WTC11 (cell line): ENCODE measurements around the gene MAP1B. TPM values are rescaled to one million over a fixed set of nuclear protein-coding genes. Genes with fewer than 3 reads are reported as not detected.

Source experiments
- ATAC-seq: fragments of 200-7000 bp; cut with Tn5 transposase; 2 replicates; pipeline ENCODE4 v1.10.0; 2021; ENCODE audit warnings: mild to moderate bottlenecking, moderate library complexity
- CTCF ChIA-PET: fragments of 300-600 bp; sonication (Branson Sonifier 250); formaldehyde crosslinking; loops from one replicate; lab custom pipeline; 2021; ENCODE audit warnings: antibody characterized with exemption; lab: Charles Lee
- POLR2A ChIA-PET: fragments of 350-600 bp; sonication (Branson Sonifier 250); formaldehyde crosslinking; loops from one replicate; lab custom pipeline; 2021; ENCODE audit warnings: antibody characterized with exemption; lab: Charles Lee
- DNase-seq: peaks from one replicate; pipeline ENCODE4 v3.0.0; 2021; ENCODE audit warnings: low spot score
- H3K27ac Mint-ChIP-seq: 2 replicates; pipeline ENCODE4 v1.8.0; 2021; ENCODE audit warnings: mixed read lengths
- H3K27me3 Mint-ChIP-seq: 2 replicates; pipeline ENCODE4 v1.8.0; 2021; ENCODE audit warnings: low read depth, mild to moderate bottlenecking, moderate library complexity, mixed read lengths
- H3K36me3 Mint-ChIP-seq: 2 replicates; pipeline ENCODE4 v1.8.0; 2021; ENCODE audit warnings: mixed read lengths
- H3K4me1 Mint-ChIP-seq: 2 replicates; pipeline ENCODE4 v1.8.0; 2022; ENCODE audit warnings: mixed read lengths
- H3K4me3 Mint-ChIP-seq: 2 replicates; pipeline ENCODE4 v1.8.0; 2021; ENCODE audit warnings: mild to moderate bottlenecking, moderate library complexity, mixed read lengths
- H3K9me3 Mint-ChIP-seq: 2 replicates; pipeline ENCODE4 v1.8.0; 2021; ENCODE audit warnings: mixed read lengths
- AFF4 ChIP-seq: sonication (generic); formaldehyde crosslinking; IDR thresholded peaks from 2 replicates; pipeline ENCODE4 v1.8.1; 2023; ENCODE audit warnings: mild to moderate bottlenecking, missing genetic modification reagents, borderline replicate concordance
- ATF2 ChIP-seq: sonication (generic); formaldehyde crosslinking; IDR thresholded peaks from 2 replicates; pipeline ENCODE4 v1.8.1; 2022; ENCODE audit warnings: low read depth, missing genetic modification reagents, borderline replicate concordance
- ATF3 ChIP-seq: sonication (generic); formaldehyde crosslinking; conservative IDR thresholded peaks from 2 replicates; pipeline ENCODE4 v1.8.1; 2022; ENCODE audit warnings: mild to moderate bottlenecking, missing genetic modification reagents
- CDX4 ChIP-seq: fragments of 250-450 bp; sonication (Bioruptor Pico); IDR thresholded peaks from 2 replicates; pipeline ENCODE4 v1.9.0; 2021; ENCODE audit warnings: moderate library complexity, mild to moderate bottlenecking, inconsistent platforms, borderline replicate concordance
- E2F1 ChIP-seq: sonication (generic); formaldehyde crosslinking; IDR thresholded peaks from 2 replicates; pipeline ENCODE4 v1.8.0; 2022; ENCODE audit warnings: mild to moderate bottlenecking, missing genetic modification reagents
- EMX1 ChIP-seq: fragments of 250-450 bp; sonication (Bioruptor Pico); IDR thresholded peaks from 2 replicates; pipeline ENCODE4 v1.8.0; 2021; ENCODE audit warnings: mild to moderate bottlenecking
- FOXP1 ChIP-seq: sonication (generic); formaldehyde crosslinking; IDR thresholded peaks from 2 replicates; pipeline ENCODE4 v1.8.0; 2022; ENCODE audit warnings: missing genetic modification reagents, mild to moderate bottlenecking, moderate library complexity, borderline replicate concordance
- IRF1 ChIP-seq: sonication (generic); formaldehyde crosslinking; IDR thresholded peaks from 2 replicates; pipeline ENCODE4 v1.8.0; 2023; ENCODE audit warnings: missing genetic modification reagents
- MYBL2 ChIP-seq: sonication (generic); formaldehyde crosslinking; IDR thresholded peaks from 2 replicates; pipeline ENCODE4 v1.8.1; 2023; ENCODE audit warnings: mild to moderate bottlenecking, moderate library complexity, missing genetic modification reagents
- NFATC4 ChIP-seq: fragments of 250-450 bp; sonication (Bioruptor Pico); IDR thresholded peaks from 2 replicates; pipeline ENCODE4 v1.9.0; 2021; ENCODE audit warnings: mild to moderate bottlenecking
- PRDM15 ChIP-seq: sonication (generic); formaldehyde crosslinking; IDR thresholded peaks from 2 replicates; pipeline ENCODE4 v1.8.0; 2022; ENCODE audit warnings: missing genetic modification reagents
- TEAD1 ChIP-seq: sonication (generic); formaldehyde crosslinking; IDR thresholded peaks from 2 replicates; pipeline ENCODE4 v1.8.0; 2022; ENCODE audit warnings: mild to moderate bottlenecking, missing genetic modification reagents
- USF2 ChIP-seq: sonication (generic); formaldehyde crosslinking; IDR thresholded peaks from 2 replicates; pipeline ENCODE4 v1.8.1; 2023; ENCODE audit warnings: mild to moderate bottlenecking, missing genetic modification reagents, moderate library complexity
- total RNA-seq: library from RNA; stranded (reverse); gene quantifications from 3 replicates; pipeline ENCODE4 v1.2.3, GENCODE V29; 2021

The MAP1B gene
- total RNA-seq, 1 experiment from 2014 or later, result 95.0 TPM

GRCh38 chr5:72172786-72173185 lies 65.5 kb downstream of the MAP1B start:
- TF ChIP-seq E2F1 (CRISPR knock-in tag) (no peak), ATF2 (CRISPR knock-in tag) (no peak), NFATC4 (CRISPR knock-in tag) (no peak), USF2 (CRISPR knock-in tag) (no peak), AFF4 (CRISPR knock-in tag) (no peak)
- H3K4me3 Mint-ChIP-seq, result no peak overlapping the region
- 0 out of 2 replicates have a peak, but pooled peaks cover 3% of the 10 kb centered on the region for H3K36me3 Mint-ChIP-seq
- DNase-seq, result no peak
- no peak for ATAC-seq
- POLR2A ChIA-PET, result no interaction called here
- H3K27ac Mint-ChIP-seq, result no peak overlapping the region
- CTCF ChIA-PET, result no interaction called here
- peaks cover 33% of the 10 kb centered on the region for H3K4me1 Mint-ChIP-seq
- no peaks in the 10 kb centered on the region for H3K27me3 Mint-ChIP-seq
- H3K9me3 Mint-ChIP-seq, result no peaks in the 10 kb centered on the region

GRCh38 chr5:72177538-72177937 lies 70.3 kb downstream of the MAP1B start:
- Mint-ChIP-seq H3K4me1 (peaks cover 26% of the 10 kb centered on the region), H3K27ac (no peak overlapping the region), H3K4me3 (no peak overlapping the region), H3K9me3 (no peaks in the 10 kb centered on the region), H3K27me3 (no peaks in the 10 kb centered on the region; the same call in 1 of the 2 replicates), H3K36me3 (peaks cover 5% of the 10 kb centered on the region; the same call in 1 of the 2 replicates)
- no peak for TF ChIP-seq MYBL2 (CRISPR knock-in tag)
- no peak for TF ChIP-seq TEAD1 (CRISPR knock-in tag)
- TF ChIP-seq EMX1 (CRISPR knock-in tag), result no peak
- TF ChIP-seq FOXP1 (CRISPR knock-in tag), result no peak
- no peak for TF ChIP-seq PRDM15 (CRISPR knock-in tag)
- no peak for TF ChIP-seq NFATC4 (CRISPR knock-in tag)
- TF ChIP-seq AFF4 (CRISPR knock-in tag), result no peak
- TF ChIP-seq IRF1 (CRISPR knock-in tag), result no peak
- TF ChIP-seq ATF3 (CRISPR knock-in tag), result no peak
- no peak for TF ChIP-seq CDX4
- no peak for ATAC-seq
- ChIA-PET POLR2A (no interaction called here), CTCF (no interaction called here)
- no peak for DNase-seq
